Loucy (cell line): ENCODE results near the gene NKTR.

Experiments used
- H2AFZ ChIP-seq: fragments of 200-600 bp; sonication (generic); 2 replicates; pipeline ENCODE4 v1.6.0; 2016; ENCODE audit warnings: antibody characterized with exemption, mild to moderate bottlenecking, low read length, moderate library complexity
- H3F3A ChIP-seq: fragments of 200-600 bp; 2 replicates; pipeline ENCODE4 v1.6.0; 2016; ENCODE audit warnings: antibody characterized with exemption, low read depth, mild to moderate bottlenecking
- H3K27me3 ChIP-seq: fragments of 200-600 bp; sonication (generic); 2 replicates; pipeline ENCODE4 v1.6.1; 2014; ENCODE audit warnings: low read length, mild to moderate bottlenecking; ENCODE audit not compliant: insufficient read depth, poor library complexity, severe bottlenecking
- H3K36me3 ChIP-seq: fragments of 200-600 bp; sonication (generic); 2 replicates; pipeline ENCODE4 v1.6.1; 2016; ENCODE audit warnings: low read length; ENCODE audit not compliant: insufficient read depth
- H3K4me1 ChIP-seq: fragments of 200-600 bp; sonication (generic); 2 replicates; pipeline ENCODE4 v1.5.1; 2014; ENCODE audit warnings: low read length, mild to moderate bottlenecking; ENCODE audit not compliant: insufficient read depth, poor library complexity, severe bottlenecking
- H3K4me2 ChIP-seq: fragments of 200-600 bp; sonication (generic); 2 replicates; pipeline ENCODE4 v1.6.0; 2014; ENCODE audit warnings: antibody characterized with exemption, low read length, low read depth, mild to moderate bottlenecking; ENCODE audit not compliant: poor library complexity, severe bottlenecking
- H3K4me3 ChIP-seq: fragments of 200-600 bp; sonication (generic); 2 replicates; pipeline ENCODE4 v1.5.1; 2014; ENCODE audit warnings: low read length, mild to moderate bottlenecking, mixed read lengths; ENCODE audit not compliant: poor library complexity, severe bottlenecking
- H3K79me2 ChIP-seq: fragments of 200-600 bp; sonication (generic); 2 replicates; pipeline ENCODE4 v1.6.1; 2014; ENCODE audit warnings: low read length; ENCODE audit not compliant: insufficient read depth
- H3K9ac ChIP-seq: fragments of 200-600 bp; sonication (generic); 2 replicates; pipeline ENCODE4 v1.6.0; 2014; ENCODE audit warnings: mild to moderate bottlenecking, low read depth, low read length, moderate library complexity; ENCODE audit not compliant: poor library complexity, severe bottlenecking
- H3K9me2 ChIP-seq: fragments of 200-600 bp; sonication (generic); replicated peaks from 2 replicates; pipeline ENCODE4 v1.6.1; 2016; ENCODE audit warnings: low read depth, low read length, mixed read lengths
- H3K9me3 ChIP-seq: fragments of 200-600 bp; sonication (generic); 2 replicates; pipeline ENCODE4 v1.6.1; 2014; ENCODE audit warnings: mild to moderate bottlenecking, antibody characterized with exemption, low read length, low read depth; ENCODE audit not compliant: insufficient read depth
- H4K20me1 ChIP-seq: fragments of 200-600 bp; sonication (generic); 2 replicates; pipeline ENCODE4 v1.6.0; 2014; ENCODE audit warnings: antibody characterized with exemption, low read length, mild to moderate bottlenecking; ENCODE audit not compliant: insufficient read depth, poor library complexity, severe bottlenecking
- EZH2phosphoT487 ChIP-seq: fragments of 200-600 bp; IDR thresholded peaks from 2 replicates; pipeline ENCODE4 v1.6.1; 2018; ENCODE audit warnings: antibody characterized with exemption, mild to moderate bottlenecking, moderate library complexity, borderline replicate concordance
- TF ChIP-seq, protein P1 (sequence below): fragments of 200-600 bp; sonication (generic); conservative IDR thresholded peaks from 2 replicates; pipeline ENCODE4 v1.5.1; 2014; ENCODE audit warnings: mild to moderate bottlenecking, antibody characterized with exemption, low read length

The NKTR gene

DNA sequence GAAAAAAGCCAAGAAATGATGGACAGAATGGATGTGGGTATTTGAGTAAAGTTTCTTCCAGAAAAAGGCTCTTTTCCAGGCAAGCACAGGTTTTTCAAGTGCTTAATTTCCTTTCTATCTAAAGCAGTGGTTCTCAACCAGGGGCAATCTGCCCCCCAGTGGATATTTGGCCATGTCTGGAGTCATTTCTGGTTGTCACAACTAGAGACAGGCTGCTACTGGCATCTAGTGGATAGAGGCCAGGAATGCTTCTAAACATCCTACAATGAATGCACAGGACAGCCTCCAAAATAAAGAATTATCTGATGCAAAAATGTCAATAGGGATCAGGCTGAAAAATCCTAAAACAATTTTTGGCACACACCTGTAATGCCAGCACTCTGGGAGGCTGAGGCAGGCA lies 42.6 kb upstream of the NKTR start:
- H3K4me3 ChIP-seq = no peak overlapping the region
- no peaks in the 10 kb centered on the region for H4K20me1 ChIP-seq
- H3K9ac ChIP-seq = no peak overlapping the region
- no peak for TF ChIP-seq EZH2phosphoT487
- TF ChIP-seq, protein P1, sequence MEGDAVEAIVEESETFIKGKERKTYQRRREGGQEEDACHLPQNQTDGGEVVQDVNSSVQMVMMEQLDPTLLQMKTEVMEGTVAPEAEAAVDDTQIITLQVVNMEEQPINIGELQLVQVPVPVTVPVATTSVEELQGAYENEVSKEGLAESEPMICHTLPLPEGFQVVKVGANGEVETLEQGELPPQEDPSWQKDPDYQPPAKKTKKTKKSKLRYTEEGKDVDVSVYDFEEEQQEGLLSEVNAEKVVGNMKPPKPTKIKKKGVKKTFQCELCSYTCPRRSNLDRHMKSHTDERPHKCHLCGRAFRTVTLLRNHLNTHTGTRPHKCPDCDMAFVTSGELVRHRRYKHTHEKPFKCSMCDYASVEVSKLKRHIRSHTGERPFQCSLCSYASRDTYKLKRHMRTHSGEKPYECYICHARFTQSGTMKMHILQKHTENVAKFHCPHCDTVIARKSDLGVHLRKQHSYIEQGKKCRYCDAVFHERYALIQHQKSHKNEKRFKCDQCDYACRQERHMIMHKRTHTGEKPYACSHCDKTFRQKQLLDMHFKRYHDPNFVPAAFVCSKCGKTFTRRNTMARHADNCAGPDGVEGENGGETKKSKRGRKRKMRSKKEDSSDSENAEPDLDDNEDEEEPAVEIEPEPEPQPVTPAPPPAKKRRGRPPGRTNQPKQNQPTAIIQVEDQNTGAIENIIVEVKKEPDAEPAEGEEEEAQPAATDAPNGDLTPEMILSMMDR = peak; percentile 80
- H2AFZ ChIP-seq = no peak overlapping the region
- no peaks in the 10 kb centered on the region for H3K9me2 ChIP-seq
- peaks cover 26% of the 10 kb centered on the region for H3K4me1 ChIP-seq
- H3K27me3 ChIP-seq = no peaks in the 10 kb centered on the region
- H3K9me3 ChIP-seq = no peaks in the 10 kb centered on the region
- H3K79me2 ChIP-seq = no peaks in the 10 kb centered on the region
- peaks cover 51% of the 10 kb centered on the region; the same call in 1 of the 2 replicates for H3K36me3 ChIP-seq
- no peaks in the 10 kb centered on the region for H3F3A ChIP-seq
- H3K4me2 ChIP-seq = no peak overlapping the region

- Histone ChIP-seq H3K79me2 (no peaks in the 10 kb centered on the region), H3K9ac (no peak overlapping the region), H3K4me2 (no peak overlapping the region)
These were observed 38.2 kb upstream of the NKTR start for GRCh38 chr3:42562047-42562907.

DNA sequence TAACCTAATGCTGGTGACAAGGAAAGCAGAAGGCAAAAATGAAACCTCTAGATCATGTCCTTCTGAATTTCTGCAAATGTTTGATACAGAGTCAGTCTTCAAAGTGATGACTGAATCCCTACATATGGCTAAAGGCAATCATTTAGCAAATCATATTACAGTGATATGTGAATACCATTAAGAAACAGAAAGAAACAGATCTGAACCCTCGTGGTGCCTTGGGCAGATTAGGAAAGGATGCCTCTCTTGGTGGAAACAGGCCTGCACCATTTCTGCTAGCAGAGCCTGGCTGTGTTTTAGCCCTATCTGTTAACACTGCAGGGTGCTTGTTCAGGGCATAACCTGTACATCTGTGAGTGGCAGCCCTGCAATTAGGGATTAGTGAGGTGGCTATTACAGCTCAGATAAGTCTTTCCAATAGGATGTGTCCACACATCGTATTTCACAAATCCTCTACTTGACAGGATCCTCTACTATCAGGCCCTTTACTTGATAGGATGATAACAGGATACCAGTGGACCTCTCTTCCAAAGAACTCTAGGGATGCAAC lies 30.8 kb upstream of the NKTR start:
- Histone ChIP-seq H3K27me3 (no peaks in the 10 kb centered on the region), H3K9ac (no peak overlapping the region), H3K4me1 (no peaks in the 10 kb centered on the region), H4K20me1 (no peaks in the 10 kb centered on the region), H3K36me3 (peaks cover 10% of the 10 kb centered on the region; the same call in 1 of the 2 replicates), H3K4me2 (no peak overlapping the region), H3K4me3 (no peak overlapping the region), H3K79me2 (no peaks in the 10 kb centered on the region), H2AFZ (no peak overlapping the region), H3K9me2 (no peaks in the 10 kb centered on the region), H3F3A (no peaks in the 10 kb centered on the region), H3K9me3 (no peaks in the 10 kb centered on the region; the same call in 1 of the 2 replicates)
- no peak for TF ChIP-seq EZH2phosphoT487
- TF ChIP-seq, protein P1 = no peak

More at GRCh38 chr3:42562047-42562907, 38.2 kb upstream of the NKTR start:
- Histone ChIP-seq H3K27me3 (no peaks in the 10 kb centered on the region), H3K4me3 (no peak overlapping the region), H3K36me3 (peaks cover 45% of the 10 kb centered on the region; the same call in 1 of the 2 replicates), H3F3A (no peaks in the 10 kb centered on the region), H2AFZ (no peak overlapping the region), H3K9me3 (no peaks in the 10 kb centered on the region), H3K9me2 (no peaks in the 10 kb centered on the region), H3K4me1 (peaks cover 5% of the 10 kb centered on the region), H4K20me1 (no peaks in the 10 kb centered on the region)
- TF ChIP-seq, protein P1 = no peak
- no peak for TF ChIP-seq EZH2phosphoT487
